PC-3 (cell line): ENCODE measurements around the gene PLCZ1. TPM values are rescaled to one million over a fixed set of nuclear protein-coding genes. Genes with fewer than 3 reads are reported as not detected.
A peak's percentile ranks its signal among the peaks of the same experiment; 100 is the strongest.

Experiments
- ATAC-seq: fragments of 200-7000 bp; cut with Tn5 transposase; 2 replicates; pipeline ENCODE4 v1.9.1; 2020; ENCODE audit warnings: mild to moderate bottlenecking, moderate library complexity
- BruUV-seq: library from RNA; stranded (reverse); fragments of 400-500 nt; replicated peaks from 2 replicates; lab custom pipeline; 2021; lab: Mats Ljungman, UMichigan
- CTCF ChIA-PET: fragments of 300-600 bp; sonication (Branson Sonifier 250); formaldehyde crosslinking; loops from one replicate; lab custom pipeline; 2022; ENCODE audit warnings: antibody characterized with exemption; lab: Charles Lee
- POLR2A ChIA-PET: fragments of 300-600 bp; sonication (Branson Sonifier 250); formaldehyde crosslinking; loops from one replicate; lab custom pipeline; 2022; ENCODE audit warnings: antibody characterized with exemption; ENCODE audit not compliant: unreplicated experiment; lab: Charles Lee
- DNase-seq: peaks from one replicate; pipeline ENCODE4 v3.0.0-alpha.2; 2015
- H2AFZ ChIP-seq: fragments of 300-600 bp; sonication (generic); 2 replicates; pipeline ENCODE4 v1.6.0; 2016; ENCODE audit warnings: antibody characterized with exemption, low read length
- H3F3A ChIP-seq: fragments of 300-600 bp; sonication (generic); one replicate; pipeline ENCODE4 v1.6.0; 2017; ENCODE audit warnings: antibody characterized with exemption, low read length, control low read depth, mild to moderate bottlenecking; ENCODE audit not compliant: unreplicated experiment
- H3K27ac ChIP-seq: fragments of 300-600 bp; sonication (generic); 2 replicates; pipeline ENCODE4 v1.5.1; 2016; ENCODE audit warnings: mild to moderate bottlenecking, low read length
- H3K27me3 ChIP-seq: fragments of 300-600 bp; sonication (generic); 2 replicates; pipeline ENCODE4 v1.6.1; 2016; ENCODE audit warnings: low read length, mixed read lengths
- H3K36me3 ChIP-seq: fragments of 300-600 bp; sonication (generic); 2 replicates; pipeline ENCODE4 v1.6.1; 2016; ENCODE audit warnings: low read depth, mixed run types, low read length, mixed read lengths
- H3K4me1 ChIP-seq: fragments of 300-600 bp; sonication (generic); 2 replicates; pipeline ENCODE4 v1.5.1; 2016; ENCODE audit warnings: low read length; ENCODE audit not compliant: insufficient read depth
- H3K4me2 ChIP-seq: fragments of 300-600 bp; sonication (generic); 2 replicates; pipeline ENCODE4 v1.6.0; 2016; ENCODE audit warnings: low read length
- H3K4me3 ChIP-seq: fragments of 300-600 bp; sonication (generic); 2 replicates; pipeline ENCODE4 v1.5.1; 2016; ENCODE audit warnings: mild to moderate bottlenecking, low read length, mixed read lengths
- H3K79me2 ChIP-seq: fragments of 300-600 bp; sonication (generic); 2 replicates; pipeline ENCODE4 v1.6.1; 2017; ENCODE audit warnings: low read length, mixed read lengths
- H3K9ac ChIP-seq: fragments of 300-600 bp; sonication (generic); 2 replicates; pipeline ENCODE4 v1.6.0; 2016; ENCODE audit warnings: mild to moderate bottlenecking, low read length
- H3K9me2 ChIP-seq: fragments of 300-600 bp; sonication (generic); replicated peaks from 2 replicates; pipeline ENCODE4 v1.6.1; 2016; ENCODE audit warnings: mixed run types, low read length, mixed read lengths
- H3K9me3 ChIP-seq: fragments of 300-600 bp; sonication (generic); 2 replicates; pipeline ENCODE4 v1.6.1; 2016; ENCODE audit warnings: low read length, mixed read lengths
- H4K20me1 ChIP-seq: fragments of 300-600 bp; sonication (generic); 2 replicates; pipeline ENCODE4 v1.6.1; 2016; ENCODE audit warnings: low read length, mixed read lengths
- CTCF ChIP-seq: fragments of 300-600 bp; sonication (generic); conservative IDR thresholded peaks from 2 replicates; pipeline ENCODE4 v1.5.1; 2017; ENCODE audit warnings: antibody characterized with exemption, low read depth, mild to moderate bottlenecking, low read length
- EZH2 ChIP-seq: fragments of 300-600 bp; sonication (generic); IDR thresholded peaks from one replicate; pipeline ENCODE4 v1.6.1; 2017; ENCODE audit warnings: antibody characterized with exemption, mild to moderate bottlenecking, low read length; ENCODE audit not compliant: unreplicated experiment
- EZH2phosphoT487 ChIP-seq: fragments of 300-600 bp; sonication (generic); IDR thresholded peaks from 2 replicates; pipeline ENCODE4 v1.6.1; 2018; ENCODE audit warnings: mild to moderate bottlenecking, antibody characterized with exemption, low read length, borderline replicate concordance
- intact Hi-C: fragments of 100-400 bp; cut with micrococcal nuclease; formaldehyde crosslinking; loops from 2 replicates; pipeline ENCODE4 v1.9.0; 2023
- total RNA-seq: library from RNA; depleted of rRNA; stranded (reverse); fragments of >200 nt; gene quantifications from 2 replicates; pipeline ENCODE4 v1.2.3, GENCODE V29; 2014

Gene PLCZ1
- total RNA-seq, 1 experiment from 2014 or later: not detected

- Histone ChIP-seq H3K4me3 (no peak overlapping the region), H3K9me2 (no peaks in the 10 kb centered on the region), H3K4me1 (no peaks in the 10 kb centered on the region), H3K9ac (no peak overlapping the region), H3K36me3 (no peaks in the 10 kb centered on the region), H3F3A (no peaks in the 10 kb centered on the region), H4K20me1 (no peaks in the 10 kb centered on the region), H2AFZ (no peak overlapping the region), H3K4me2 (no peak overlapping the region), H3K27me3 (no peaks in the 10 kb centered on the region), H3K9me3 (no peaks in the 10 kb centered on the region), H3K27ac (no peak overlapping the region), H3K79me2 (no peaks in the 10 kb centered on the region)
- ATAC-seq (no peak), DNase-seq (peak; percentile 18)
- ChIA-PET POLR2A (no interaction called here), CTCF (no interaction called here)
- intact Hi-C loops: no loop called here
- no peak for TF ChIP-seq CTCF
- TF ChIP-seq EZH2: no peak
- TF ChIP-seq EZH2phosphoT487: no peak
- BruUV-seq: no TSS peak
These were observed 61.7 kb downstream of the PLCZ1 start for GRCh38 chr12:18676141-18676540.

GRCh38 chr12:18658829-18659228 lies 79.0 kb downstream of the PLCZ1 start:
- DNase-seq (no peak), ATAC-seq (no peak)
- Histone ChIP-seq H3K79me2 (no peaks in the 10 kb centered on the region), H4K20me1 (no peaks in the 10 kb centered on the region), H3K27ac (no peak overlapping the region), H3K4me3 (no peak overlapping the region), H3F3A (no peaks in the 10 kb centered on the region), H3K9me2 (no peaks in the 10 kb centered on the region), H3K27me3 (no peaks in the 10 kb centered on the region), H3K9me3 (no peaks in the 10 kb centered on the region), H2AFZ (no peak overlapping the region), H3K9ac (no peak overlapping the region), H3K4me1 (no peaks in the 10 kb centered on the region), H3K4me2 (no peak overlapping the region), H3K36me3 (no peaks in the 10 kb centered on the region)
- intact Hi-C loops: no loop called here
- ChIA-PET CTCF (no interaction called here), POLR2A (no interaction called here)
- BruUV-seq: no TSS peak
- TF ChIP-seq EZH2: no peak
- TF ChIP-seq EZH2phosphoT487: no peak
- TF ChIP-seq CTCF: no peak

GRCh38 chr12:18658179-18658578 lies 79.6 kb downstream of the PLCZ1 start:
- Histone ChIP-seq H3K9me2 (no peaks in the 10 kb centered on the region), H3F3A (no peaks in the 10 kb centered on the region), H3K9me3 (no peaks in the 10 kb centered on the region), H3K4me2 (no peak overlapping the region), H3K27me3 (no peaks in the 10 kb centered on the region), H3K36me3 (no peaks in the 10 kb centered on the region), H2AFZ (no peak overlapping the region), H3K79me2 (no peaks in the 10 kb centered on the region), H3K4me1 (no peaks in the 10 kb centered on the region), H3K4me3 (no peak overlapping the region), H3K27ac (no peak overlapping the region), H3K9ac (no peak overlapping the region), H4K20me1 (no peaks in the 10 kb centered on the region)
- ChIA-PET POLR2A (no interaction called here), CTCF (no interaction called here)
- no peak for ATAC-seq
- intact Hi-C loops: no loop called here
- BruUV-seq: no TSS peak
- no peak for DNase-seq
- no peak for TF ChIP-seq CTCF
- TF ChIP-seq EZH2: no peak
- no peak for TF ChIP-seq EZH2phosphoT487
